AG09319 (cell line): Measurements from ENCODE around the gene PRR19.

Experiments used
- DNase-seq: peaks from one replicate; pipeline ENCODE4 v3.0.0-alpha.2; 2010; ENCODE audit warnings: low read depth; ENCODE audit errors: extremely low read depth
- CTCF ChIP-seq: IDR thresholded peaks from 2 replicates; pipeline ENCODE4 v1.5.1; 2011; ENCODE audit warnings: low read depth, mild to moderate bottlenecking, inconsistent platforms, low read length, moderate library complexity

Gene PRR19

GRCh38 chr19:42343344-42344110, 41.6 kb downstream of the PRR19 start:
- no peak; the same call in 1 of the 2 replicates for TF ChIP-seq CTCF
- no peak for DNase-seq

GRCh38 chr19:42344336-42344893, 42.5 kb downstream of the PRR19 start:
- DNase-seq, result no peak
- TF ChIP-seq CTCF, result no peak

- TF ChIP-seq CTCF, result no peak
These were observed 43.4 kb downstream of the PRR19 start for GRCh38 chr19:42345191-42345812.

GRCh38 chr19:42348211-42348610, 46.3 kb downstream of the PRR19 start:
- DNase-seq, result no peak
- TF ChIP-seq CTCF, result no peak

More at GRCh38 chr19:42345191-42345812, 43.4 kb downstream of the PRR19 start:
- DNase-seq, result peak; percentile 22

GRCh38 chr19:42349378-42350107, 47.6 kb downstream of the PRR19 start:
- DNase-seq, result no peak
- TF ChIP-seq CTCF, result no peak

GRCh38 chr19:42350417-42350816, 48.5 kb downstream of the PRR19 start:
- no peak for TF ChIP-seq CTCF
- no peak for DNase-seq
